OCI-LY3 (cell line): ENCODE results near the gene BEGAIN.
A peak's percentile ranks its signal among the peaks of the same experiment; 100 is the strongest.

Source experiments
- H2AFZ ChIP-seq: fragments of 200-600, 300-600 bp; shearing (Covaris generic); 2 replicates; pipeline ENCODE4 v1.6.0; 2014; ENCODE audit warnings: antibody characterized with exemption, low read depth, low read length
- H3K27ac ChIP-seq: fragments of 200-600, 300-600 bp; sonication (generic); 2 replicates; pipeline ENCODE4 v1.5.1; 2014; ENCODE audit warnings: mild to moderate bottlenecking, low read length, moderate library complexity, mixed read lengths
- H3K27me3 ChIP-seq: fragments of 200-600, 300-600 bp; sonication (generic); 2 replicates; pipeline ENCODE4 v1.6.1; 2014; ENCODE audit warnings: low read depth, low read length, mixed read lengths
- H3K36me3 ChIP-seq: fragments of 200-600, 300-600 bp; sonication (generic); replicated peaks from 2 replicates; pipeline ENCODE3; 2014; ENCODE audit warnings: low read depth, low read length, mixed read lengths
- H3K4me1 ChIP-seq: fragments of 300-600, 200-600 bp; sonication (generic); 2 replicates; pipeline ENCODE4 v1.6.1; 2014; ENCODE audit warnings: low read length, mixed read lengths
- H3K4me2 ChIP-seq: fragments of 200-600, 300-600 bp; sonication (generic); 2 replicates; pipeline ENCODE4 v1.6.1; 2014; ENCODE audit warnings: low read length, mixed read lengths
- H3K4me3 ChIP-seq: fragments of 300-600, 200-600 bp; sonication (generic); 2 replicates; pipeline ENCODE4 v1.5.1; 2014; ENCODE audit warnings: antibody characterized with exemption, mild to moderate bottlenecking, low read length, moderate library complexity
- H3K79me2 ChIP-seq: fragments of 300-600, 200-600 bp; shearing (Covaris generic); 2 replicates; pipeline ENCODE4 v1.6.1; 2014; ENCODE audit warnings: mild to moderate bottlenecking, low read length, mixed read lengths
- H3K9ac ChIP-seq: fragments of 300-600, 200-600 bp; shearing (Covaris generic); 2 replicates; pipeline ENCODE4 v1.6.0; 2014; ENCODE audit warnings: mild to moderate bottlenecking, low read length, moderate library complexity
- H3K9me3 ChIP-seq: fragments of 200-600, 300-600 bp; shearing (Covaris generic); 2 replicates; pipeline ENCODE4 v1.6.1; 2014; ENCODE audit warnings: low read length, mixed read lengths; ENCODE audit not compliant: insufficient read depth
- H4K20me1 ChIP-seq: fragments of 200-600, 300-600 bp; sonication (generic); 2 replicates; pipeline ENCODE4 v1.6.1; 2016; ENCODE audit warnings: low read length, mixed read lengths; ENCODE audit not compliant: insufficient read depth
- CTCF ChIP-seq: fragments of 200-600, 300-600 bp; sonication (generic); IDR thresholded peaks from 2 replicates; pipeline ENCODE4 v1.5.1; 2014; ENCODE audit warnings: antibody characterized with exemption, low read length, low read depth
- EZH2phosphoT487 ChIP-seq: fragments of 200-600 bp; shearing (Covaris generic); IDR thresholded peaks from 2 replicates; pipeline ENCODE4 v1.6.1; 2018; ENCODE audit warnings: antibody characterized with exemption, mixed run types, low read depth

Gene BEGAIN

DNA sequence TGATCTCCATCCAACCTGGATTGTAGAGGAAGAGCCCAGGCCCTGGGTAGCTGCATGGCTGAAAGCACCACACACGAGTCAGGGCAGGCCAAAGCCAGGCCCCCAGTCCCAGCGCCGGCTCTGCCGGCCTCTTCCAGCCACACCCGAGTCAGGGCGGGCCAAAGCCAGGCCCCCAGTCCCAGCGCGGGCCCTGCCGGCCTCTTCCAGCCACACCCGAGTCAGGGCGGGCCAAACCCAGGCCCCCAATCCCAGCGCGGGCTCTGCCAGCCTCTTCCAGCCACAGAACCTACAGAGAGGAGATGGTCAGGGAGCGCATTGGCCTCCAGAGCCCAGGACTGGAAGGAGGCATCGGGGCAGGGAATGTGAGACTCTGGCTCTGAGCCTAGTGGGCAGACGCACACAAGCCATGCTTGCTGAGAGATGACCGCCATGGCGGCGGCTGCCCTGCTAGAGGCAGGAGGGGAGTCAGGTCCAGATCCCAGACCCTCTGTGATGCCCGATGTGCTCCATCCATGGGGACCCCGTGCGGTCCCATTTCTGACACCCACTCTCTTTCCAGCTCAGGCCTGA is 30.2 kb downstream of the BEGAIN start:
- Histone ChIP-seq H3K27me3 (no peaks in the 10 kb centered on the region), H3K79me2 (no peaks in the 10 kb centered on the region), H2AFZ (no peak overlapping the region), H3K4me2 (peak overlapping the region; percentile 77), H3K9me3 (no peaks in the 10 kb centered on the region), H3K4me1 (peaks cover 49% of the 10 kb centered on the region), H3K36me3 (no peaks in the 10 kb centered on the region), H3K27ac (no peak overlapping the region), H4K20me1 (no peaks in the 10 kb centered on the region), H3K9ac (no peak overlapping the region; the same call in 1 of the 2 replicates), H3K4me3 (no peak overlapping the region)
- TF ChIP-seq EZH2phosphoT487 (no peak), CTCF (no peak)

DNA sequence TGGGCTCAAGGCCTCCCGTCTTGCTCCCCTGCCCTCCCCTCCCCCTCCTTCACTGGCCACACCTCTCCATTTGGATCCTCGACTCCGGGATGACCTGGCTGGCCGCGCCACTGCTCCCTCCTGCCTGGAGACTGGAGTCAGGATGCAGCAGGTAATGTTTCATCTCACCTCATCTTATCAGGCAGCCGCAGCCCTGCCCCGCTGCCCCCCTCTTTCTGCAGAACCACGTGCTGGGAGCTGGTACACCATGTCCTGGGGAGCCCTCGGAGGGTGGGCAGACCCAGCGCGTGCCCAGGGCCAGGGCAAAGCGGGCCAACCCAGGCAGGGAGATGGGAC is 31.1 kb downstream of the BEGAIN start:
- H3K79me2 ChIP-seq: no peaks in the 10 kb centered on the region
- no peak overlapping the region for H2AFZ ChIP-seq
- no peak overlapping the region for H3K4me2 ChIP-seq
- no peaks in the 10 kb centered on the region for H3K36me3 ChIP-seq
- H3K4me1 ChIP-seq: peaks cover 40% of the 10 kb centered on the region
- TF ChIP-seq EZH2phosphoT487 (no peak), CTCF (no peak)
- H3K27me3 ChIP-seq: no peaks in the 10 kb centered on the region
- no peak overlapping the region for H3K4me3 ChIP-seq
- no peak overlapping the region for H3K9ac ChIP-seq
- H3K27ac ChIP-seq: no peak overlapping the region
- H4K20me1 ChIP-seq: no peaks in the 10 kb centered on the region
- H3K9me3 ChIP-seq: no peaks in the 10 kb centered on the region

DNA sequence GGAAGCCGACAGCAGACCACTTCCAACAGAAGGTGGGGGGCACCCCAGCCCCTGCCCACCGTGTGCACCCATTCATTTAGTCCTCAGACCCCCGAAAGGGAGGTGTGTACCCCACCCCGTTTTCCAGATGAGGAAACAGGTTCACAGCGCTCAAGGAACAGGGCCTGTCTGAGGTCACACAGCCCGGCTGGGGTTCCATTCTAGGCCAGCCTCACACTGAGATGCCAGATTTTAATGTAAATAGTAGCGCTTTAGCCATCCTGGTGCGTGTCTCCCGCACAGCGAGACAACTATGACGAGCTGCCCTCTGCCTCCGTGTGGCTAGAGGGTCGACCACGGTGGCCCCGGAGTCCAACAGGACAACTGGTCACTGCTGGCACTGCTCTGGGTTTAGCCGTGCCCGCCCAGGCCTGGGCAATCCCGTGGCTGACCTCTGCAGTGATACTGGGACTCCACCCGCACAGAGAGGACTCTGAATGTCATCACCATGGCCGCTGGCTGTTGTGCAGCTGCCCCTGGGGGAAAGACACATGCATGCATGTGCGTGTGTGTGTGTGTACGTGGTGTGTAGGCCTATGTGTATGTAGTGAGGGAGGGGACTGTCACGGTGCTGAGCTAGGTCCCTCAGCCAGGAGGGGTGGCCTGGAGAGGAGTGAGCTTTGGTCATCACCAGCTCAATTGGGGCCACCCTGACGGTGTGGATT is 31.6 kb downstream of the BEGAIN start:
- Histone ChIP-seq H3K79me2 (no peaks in the 10 kb centered on the region), H3K4me3 (no peak overlapping the region), H3K4me1 (peaks cover 35% of the 10 kb centered on the region), H2AFZ (no peak overlapping the region), H3K9ac (no peak overlapping the region), H3K9me3 (no peaks in the 10 kb centered on the region), H3K4me2 (no peak overlapping the region), H3K27ac (no peak overlapping the region), H4K20me1 (no peaks in the 10 kb centered on the region), H3K27me3 (no peaks in the 10 kb centered on the region), H3K36me3 (no peaks in the 10 kb centered on the region)
- TF ChIP-seq CTCF (no peak), EZH2phosphoT487 (no peak)

DNA sequence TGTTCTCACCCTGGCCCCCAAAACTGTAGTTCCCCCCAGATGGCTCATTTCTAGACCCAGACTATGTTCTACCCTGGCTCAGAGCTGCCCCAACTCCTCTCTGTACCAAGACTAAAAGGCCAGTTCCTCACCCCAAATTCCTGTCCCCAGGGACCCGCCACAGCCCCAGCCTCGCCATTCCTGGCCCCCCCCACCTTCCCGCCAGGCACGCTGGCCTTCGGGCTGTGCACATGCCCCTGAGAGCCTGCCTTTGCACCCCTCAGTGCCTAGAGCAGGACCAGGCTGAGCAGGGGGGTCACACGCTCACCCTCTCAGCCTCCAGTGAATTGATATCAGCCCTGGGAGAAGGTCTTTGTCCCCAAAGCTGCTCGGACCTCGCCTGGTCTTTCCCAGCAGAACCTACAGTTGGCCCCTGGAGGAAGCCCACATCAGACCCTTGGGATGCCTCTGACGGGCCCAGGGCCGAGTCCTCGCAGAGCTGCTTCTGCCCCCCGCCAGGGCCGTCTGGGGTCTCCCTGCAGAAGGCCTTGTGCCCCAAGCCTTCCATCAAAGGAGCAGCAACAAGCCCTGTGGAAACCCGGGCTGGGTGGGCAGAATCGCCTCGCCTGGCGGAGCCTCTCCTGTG is 32.4 kb downstream of the BEGAIN start:
- no peak overlapping the region for H3K4me2 ChIP-seq
- no peaks in the 10 kb centered on the region for H4K20me1 ChIP-seq
- H3K9ac ChIP-seq: no peak overlapping the region
- no peaks in the 10 kb centered on the region for H3K9me3 ChIP-seq
- no peaks in the 10 kb centered on the region for H3K79me2 ChIP-seq
- TF ChIP-seq CTCF (no peak), EZH2phosphoT487 (no peak)
- H3K4me1 ChIP-seq: peaks cover 29% of the 10 kb centered on the region
- H3K4me3 ChIP-seq: no peak overlapping the region
- H3K27ac ChIP-seq: no peak overlapping the region
- no peak overlapping the region for H2AFZ ChIP-seq
- H3K36me3 ChIP-seq: no peaks in the 10 kb centered on the region
- H3K27me3 ChIP-seq: no peaks in the 10 kb centered on the region
